Keratinocyte (primary cell): ENCODE results near the gene NOB1. TPM values are rescaled to one million over a fixed set of nuclear protein-coding genes. Genes with fewer than 3 reads are reported as not detected.

Experiments used
- DNase-seq: peaks from one replicate; pipeline ENCODE4 v3.0.0-alpha.2; 2011; ENCODE audit warnings: low read depth, missing footprints, low spot score
- FAIRE-seq: peaks from 2 replicates; lab custom pipeline; 2011; peaks lifted over from hg19 to GRCh38; lab: Jason Lieb, UNC
- H2AFZ ChIP-seq: 2 replicates; pipeline ENCODE4 v1.6.0; 2012; ENCODE audit warnings: low read length, control low read depth, inconsistent platforms; ENCODE audit not compliant: control insufficient read depth
- H3K27ac ChIP-seq: 2 replicates; pipeline ENCODE4 v1.5.1; 2011; ENCODE audit warnings: low read length; ENCODE audit not compliant: control insufficient read depth, insufficient read depth
- H3K27me3 ChIP-seq: 3 replicates; pipeline ENCODE4 v1.6.0; 2011; ENCODE audit warnings: low read length; ENCODE audit not compliant: control insufficient read depth, insufficient read depth; ENCODE audit errors: extremely low read depth
- H3K36me3 ChIP-seq, 2 experiments: 2 replicates in 1 of 2; 3 replicates in 1 of 2; pipeline ENCODE4 v1.5.1; 2011; ENCODE audit warnings: low read length in 2 of 2, mild to moderate bottlenecking in 1 of 2; ENCODE audit not compliant: control insufficient read depth in 2 of 2, insufficient read depth in 2 of 2; ENCODE audit errors: extremely low read depth in 1 of 2
- H3K4me1 ChIP-seq: 3 replicates; pipeline ENCODE4 v1.5.1; 2011; ENCODE audit warnings: low read length; ENCODE audit not compliant: control insufficient read depth, insufficient read depth; ENCODE audit errors: extremely low read depth
- H3K4me2 ChIP-seq: 3 replicates; pipeline ENCODE4 v1.6.0; 2011; ENCODE audit warnings: low read depth, low read length; ENCODE audit not compliant: control insufficient read depth, insufficient read depth; ENCODE audit errors: extremely low read depth
- H3K4me3 ChIP-seq, 3 experiments: fragments of 200-600 bp in 1 of 3; sonication (generic) in 1 of 3; 2 replicates in 2 of 3; 3 replicates in 1 of 3; pipeline ENCODE4 v1.5.1; 2011 to 2016; ENCODE audit warnings: low read length in 3 of 3, mild to moderate bottlenecking in 3 of 3, control low read depth in 2 of 3, inconsistent platforms in 1 of 3, low read depth in 1 of 3, mixed read lengths in 1 of 3, mixed run types in 1 of 3, moderate library complexity in 1 of 3; ENCODE audit not compliant: control insufficient read depth in 2 of 3, insufficient read depth in 2 of 3; ENCODE audit errors: extremely low read depth in 1 of 3
- H3K79me2 ChIP-seq: 2 replicates; pipeline ENCODE4 v1.6.0; 2012; ENCODE audit warnings: low read length; ENCODE audit not compliant: control insufficient read depth, insufficient read depth
- H3K9ac ChIP-seq: 3 replicates; pipeline ENCODE4 v1.6.0; 2011; ENCODE audit warnings: low read length; ENCODE audit not compliant: control insufficient read depth, insufficient read depth; ENCODE audit errors: extremely low read depth
- H3K9me1 ChIP-seq: 3 replicates; pipeline ENCODE4 v1.6.0; 2011; ENCODE audit warnings: low read length; ENCODE audit not compliant: control insufficient read depth, insufficient read depth; ENCODE audit errors: extremely low read depth
- H3K9me3 ChIP-seq: 2 replicates; pipeline ENCODE4 v1.5.1; 2012; ENCODE audit warnings: low read depth, low read length; ENCODE audit not compliant: control insufficient read depth
- H4K20me1 ChIP-seq: 3 replicates; pipeline ENCODE4 v1.6.0; 2011; ENCODE audit warnings: low read length; ENCODE audit not compliant: control insufficient read depth, insufficient read depth; ENCODE audit errors: extremely low read depth
- CTCF ChIP-seq, 3 experiments: IDR thresholded peaks in 1 of 3; conservative IDR thresholded peaks in 1 of 3; optimal IDR thresholded peaks in 1 of 3; 2 replicates in 2 of 3; 3 replicates in 1 of 3; pipeline versions ENCODE3 to v1.5.1; 2011; ENCODE audit warnings: low read length in 3 of 3, mild to moderate bottlenecking in 3 of 3, moderate library complexity in 2 of 3, control low read depth in 1 of 3, inconsistent platforms in 1 of 3; ENCODE audit not compliant: insufficient read depth in 2 of 3; ENCODE audit errors: extremely low read depth in 1 of 3
- EZH2 ChIP-seq: IDR thresholded peaks from one replicate; pipeline ENCODE4 v1.6.1; 2012; ENCODE audit warnings: inconsistent platforms, mild to moderate bottlenecking, low read length, moderate library complexity
- dilution Hi-C: fragments of 300-500 bp; cut with MboI; formaldehyde crosslinking; loops from one replicate; pipeline ENCODE4 v1.7.0; 2020; ENCODE audit warnings: low sequenced_read_pairs; ENCODE audit not compliant: extremely low pct_ligation_motif_present
- polyA plus RNA-seq, 5 experiments: library from polyadenylated mRNA; depleted of rRNA in 3 of 5; stranded (reverse) in 3 of 5; stranded (forward) in 1 of 5; unstranded in 1 of 5; fragments of >200 nt; gene quantifications; 1 replicate in 1 of 5; 2 replicates in 3 of 5; 3 replicates in 1 of 5; pipeline versions ENCODE4 v1.2.1 to v1.2.3, GENCODE V29; 2011 to 2012; ENCODE audit warnings: missing spikeins in 2 of 5, low read depth in 1 of 5, low replicate concordance in 1 of 5

The NOB1 gene
- polyA plus RNA-seq, 1 donor (not counting 4 experiments of a cell fraction or from before 2014, with no cell fraction given): 63.0 TPM

- peak overlapping the region; percentile 81 for H3K4me2 ChIP-seq
- no peak overlapping the region for H2AFZ ChIP-seq
- no peaks in the 10 kb centered on the region for H3K27me3 ChIP-seq
- H4K20me1 ChIP-seq: no peaks in the 10 kb centered on the region
- peaks cover 31% of the 10 kb centered on the region for H3K79me2 ChIP-seq
- TF ChIP-seq EZH2: no peak
- TF ChIP-seq CTCF (optimal IDR thresholded peaks at IDR 0.05 in 1 of 3, IDR thresholded peaks at IDR 0.05 in 1 of 3, conservative IDR thresholded peaks at IDR 0.05 in 1 of 3; ENCODE audit: extremely low read depth in 1 of 3, insufficient read depth in 2 of 3, low read length in 3 of 3): no peak
- H3K9ac ChIP-seq: no peak overlapping the region
- H3K9me1 ChIP-seq: no peaks in the 10 kb centered on the region
- DNase-seq: no peak
- H3K36me3 ChIP-seq: peaks cover 2 to 5% of the 10 kb centered on the region in 2 experiments
- H3K4me3 ChIP-seq: peak overlapping the region in 2 of 3 experiments; percentile 32 to 78
- peaks cover 27% of the 10 kb centered on the region for H3K4me1 ChIP-seq
- H3K27ac ChIP-seq: no peak overlapping the region
- dilution Hi-C loops: no loop called here
- H3K9me3 ChIP-seq: no peaks in the 10 kb centered on the region
- FAIRE-seq: no peak
These were observed 30.3 kb downstream of the NOB1 start for GRCh38 chr16:69724414-69724873.

GRCh38 chr16:69721441-69721957 lies 33.2 kb downstream of the NOB1 start:
- Histone ChIP-seq H3K27ac (no peak overlapping the region), H3K27me3 (no peaks in the 10 kb centered on the region), H3K9me1 (no peaks in the 10 kb centered on the region), H3K4me2 (no peak overlapping the region), H3K36me3 (peaks cover 9 to 11% of the 10 kb centered on the region in 2 experiments), H4K20me1 (no peaks in the 10 kb centered on the region), H3K9me3 (no peaks in the 10 kb centered on the region), H3K4me1 (peaks cover 17% of the 10 kb centered on the region), H3K79me2 (peaks cover 31% of the 10 kb centered on the region), H3K9ac (no peak overlapping the region), H2AFZ (no peak overlapping the region), H3K4me3 (no peak overlapping the region)
- FAIRE-seq (no peak), DNase-seq (no peak)
- dilution Hi-C loops: no loop called here
- no peak for TF ChIP-seq CTCF (optimal IDR thresholded peaks at IDR 0.05 in 1 of 3, IDR thresholded peaks at IDR 0.05 in 1 of 3, conservative IDR thresholded peaks at IDR 0.05 in 1 of 3; ENCODE audit: extremely low read depth in 1 of 3, insufficient read depth in 2 of 3, low read length in 3 of 3)
- TF ChIP-seq EZH2: no peak
